Heart left ventricle (tissue), 13 donors: ENCODE results near the gene ERFE.

ENCODE experiments used
- CTCF ChIP-seq, 12 donors: fragments of 200-600 bp; sonication (generic) in 4 of 12; IDR thresholded peaks; one replicate each; pipeline versions ENCODE4 v1.5.0 to v1.8.0; 2018 to 2022; ENCODE audit warnings: antibody characterized with exemption in 12 of 12, mild to moderate bottlenecking in 5 of 12
- POLR2A ChIP-seq, 2 donors: fragments of 450-650 bp; IDR thresholded peaks; one replicate each; pipeline ENCODE4 v1.6.1; 2017; ENCODE audit warnings: antibody characterized with exemption in 2 of 2, mild to moderate bottlenecking in 2 of 2, moderate library complexity in 2 of 2
- donor health status: ischemic (EF 13 %, LVEDD 7.1; RV severe dilation, severe dysfunction).
- donor health status: DM: no; HTN: yes; CAD: no.
- donor health status: DM: no; HTN: no; CAD: no.
- donor health status: ischemic (EF 25% LVEDD 6.9; RV normal size, moderate dysfunction).
- donor health status: ischemic (EF 25% LVEDD 5.7; RV mildly dilated, moderate dysfunction).
- donor health status: ischemic (EF 35%, LVEDD 5.7; RV mildly dilated, moderate dysfunction).
- donor health status: nonischemic (EF 11% LVEDD 7.7; RV severe dilation, severe dysfunction).
- donor health status: DM: yes; HTN: yes; CAD: no.
- donor health status: PGD.
- donor health status: ischemic (EF 29% LVEDD 5.4; RV normal size, mild dysfunction).
- donor health status: nonischemic (EF 23%, LVEDD 6.1; RV moderate dilation, normal function).

- TF ChIP-seq CTCF (IDR thresholded peaks at IDR 0.05) (no peak), POLR2A (IDR thresholded peaks at IDR 0.05) (no peak)
Measured at GRCh38 chr2:238164906-238165287, 6.1 kb downstream of the ERFE start.
